Measurements from ENCODE around the gene IQGAP2.

Gene IQGAP2

DNA sequence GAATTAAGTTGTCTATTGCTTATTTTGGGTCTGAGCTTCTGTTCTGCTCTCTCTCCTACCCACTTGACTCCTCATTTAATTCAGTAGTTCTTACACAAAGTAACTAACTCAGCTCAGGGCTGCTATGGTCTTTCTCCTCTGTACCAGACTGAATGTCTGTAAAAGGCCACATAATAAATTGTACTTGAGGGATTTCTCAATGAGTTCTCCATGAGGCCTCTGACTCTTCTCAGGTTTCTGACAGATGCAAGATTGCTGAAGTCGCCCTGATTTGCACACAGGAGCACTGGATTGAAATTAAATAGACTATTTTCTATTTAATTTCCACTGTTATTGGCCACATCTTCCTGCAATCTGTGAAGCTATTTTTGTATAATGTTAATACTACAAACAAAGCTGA, 2.9 kb downstream of the IQGAP2 start:
- Histone ChIP-seq H3K9ac (ENCODE audit: insufficient read length, low read depth) (no peak overlapping the region), H3K4me1 (ENCODE audit: insufficient read depth, insufficient read length) (peaks cover 4% of the 10 kb centered on the region), H3K27me3 (ENCODE audit: insufficient read depth, insufficient read length) (no peaks in the 10 kb centered on the region), H3K4me3 (ENCODE audit: insufficient read length, low read depth) (no peak overlapping the region), H3K9me3 (ENCODE audit: insufficient read depth, low read length) (no peaks in the 10 kb centered on the region), H3K36me3 (ENCODE audit: insufficient read depth, insufficient read length, low read length) (no peaks in the 10 kb centered on the region)
- no peak for DNase-seq (ENCODE audit: low read depth, low spot score)
- TF ChIP-seq YY1 (IDR thresholded peaks at IDR 0.05; ENCODE audit: insufficient read depth, insufficient read length) (no peak), ZNF274 (IDR thresholded peaks at IDR 0.05; ENCODE audit: low read depth, low read length) (no peak), SUZ12 (IDR thresholded peaks at IDR 0.05; ENCODE audit: extremely low read depth, insufficient read depth, insufficient read length) (no peak)

DNA sequence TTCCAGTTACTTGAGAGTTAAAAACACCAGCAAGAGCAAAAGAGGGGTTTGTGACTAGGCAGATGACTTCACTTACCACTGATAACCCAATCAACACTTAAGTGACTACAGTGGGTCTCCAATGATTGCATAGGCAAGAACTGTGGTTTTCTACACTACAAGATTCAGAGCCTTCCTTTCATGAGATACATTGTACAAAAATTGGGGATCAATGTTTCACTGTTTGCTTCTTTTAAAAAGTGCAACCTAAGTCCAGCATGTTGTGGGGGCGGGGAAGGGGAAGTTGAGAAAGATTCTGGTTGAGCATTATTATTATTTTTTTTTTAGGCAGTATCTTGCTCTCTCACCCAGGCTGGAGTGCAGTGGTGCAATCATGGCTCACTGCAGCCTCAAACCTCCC, 3.6 kb downstream of the IQGAP2 start:
- no peak for DNase-seq (ENCODE audit: low read depth, low spot score)
- Histone ChIP-seq H3K9ac (ENCODE audit: insufficient read length, low read depth) (no peak overlapping the region), H3K27me3 (ENCODE audit: insufficient read depth, insufficient read length) (no peaks in the 10 kb centered on the region), H3K4me1 (ENCODE audit: insufficient read depth, insufficient read length) (peaks cover 4% of the 10 kb centered on the region), H3K9me3 (ENCODE audit: insufficient read depth, low read length) (no peaks in the 10 kb centered on the region), H3K36me3 (ENCODE audit: insufficient read depth, insufficient read length, low read length) (no peaks in the 10 kb centered on the region), H3K4me3 (ENCODE audit: insufficient read length, low read depth) (no peak overlapping the region)
- TF ChIP-seq YY1 (IDR thresholded peaks at IDR 0.05; ENCODE audit: insufficient read depth, insufficient read length) (no peak), SUZ12 (IDR thresholded peaks at IDR 0.05; ENCODE audit: extremely low read depth, insufficient read depth, insufficient read length) (no peak), ZNF274 (IDR thresholded peaks at IDR 0.05; ENCODE audit: low read depth, low read length) (no peak)

DNA sequence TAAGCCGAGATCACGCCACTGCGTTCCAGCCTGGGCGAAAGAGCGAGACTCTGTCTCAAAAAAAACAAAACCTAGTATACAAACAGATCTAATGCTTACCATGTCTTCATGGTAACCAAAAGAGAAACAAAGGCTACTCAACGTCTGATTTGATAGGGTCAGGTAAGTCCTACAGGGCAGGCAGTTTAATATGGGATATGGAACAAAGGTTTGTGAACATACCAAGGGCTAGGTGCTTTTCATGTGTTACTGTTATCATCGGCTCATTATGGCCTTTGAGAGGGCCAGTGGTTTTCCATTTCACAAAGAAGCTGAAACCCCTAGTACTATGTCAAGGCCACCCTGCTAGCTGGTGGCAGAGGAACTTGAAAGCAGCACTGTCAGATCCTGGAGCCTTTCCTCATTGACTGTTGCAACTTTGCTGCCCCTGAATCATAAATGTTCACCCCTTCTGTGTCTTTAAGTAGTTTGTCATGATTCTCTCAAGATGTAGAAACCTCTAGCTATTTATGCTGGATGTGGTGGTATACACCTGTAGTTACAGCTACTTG, 5.1 kb downstream of the IQGAP2 start:
- Histone ChIP-seq H3K27me3 (ENCODE audit: insufficient read depth, insufficient read length) (no peaks in the 10 kb centered on the region), H3K9me3 (ENCODE audit: insufficient read depth, low read length) (no peaks in the 10 kb centered on the region), H3K36me3 (ENCODE audit: insufficient read depth, insufficient read length, low read length) (no peaks in the 10 kb centered on the region), H3K4me1 (ENCODE audit: insufficient read depth, insufficient read length) (peaks cover 4% of the 10 kb centered on the region), H3K9ac (ENCODE audit: insufficient read length, low read depth) (no peak overlapping the region), H3K4me3 (ENCODE audit: insufficient read length, low read depth) (no peak overlapping the region)
- DNase-seq (ENCODE audit: low read depth, low spot score) = no peak
- TF ChIP-seq ZNF274 (IDR thresholded peaks at IDR 0.05; ENCODE audit: low read depth, low read length) (no peak), SUZ12 (IDR thresholded peaks at IDR 0.05; ENCODE audit: extremely low read depth, insufficient read depth, insufficient read length) (no peak), YY1 (IDR thresholded peaks at IDR 0.05; ENCODE audit: insufficient read depth, insufficient read length) (no peak)

DNA sequence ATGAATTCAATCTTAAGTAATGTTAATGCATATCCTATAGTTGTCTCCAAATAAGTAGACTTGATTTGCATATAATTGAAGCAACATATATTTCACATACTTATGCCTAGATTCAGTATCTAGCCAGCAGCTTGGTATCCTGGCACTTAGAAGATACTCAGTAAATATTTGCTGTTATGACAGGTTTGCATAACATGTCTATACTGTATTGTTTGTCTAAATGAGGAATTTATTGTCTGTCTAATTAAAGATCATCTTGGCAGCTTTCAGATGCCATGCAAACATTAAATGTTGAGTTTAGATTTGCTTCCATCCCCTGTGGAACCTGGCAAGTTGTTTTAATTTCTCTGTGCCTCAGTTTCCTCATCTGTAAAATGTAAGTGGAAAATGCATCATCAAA, 9.4 kb downstream of the IQGAP2 start:
- Histone ChIP-seq H3K4me3 (ENCODE audit: insufficient read length, low read depth) (no peak overlapping the region), H3K27me3 (ENCODE audit: insufficient read depth, insufficient read length) (no peaks in the 10 kb centered on the region), H3K4me1 (ENCODE audit: insufficient read depth, insufficient read length) (no peaks in the 10 kb centered on the region), H3K9me3 (ENCODE audit: insufficient read depth, low read length) (no peaks in the 10 kb centered on the region), H3K36me3 (ENCODE audit: insufficient read depth, insufficient read length, low read length) (no peaks in the 10 kb centered on the region), H3K9ac (ENCODE audit: insufficient read length, low read depth) (no peak overlapping the region)
- DNase-seq (ENCODE audit: low read depth, low spot score) = no peak
- no peak for TF ChIP-seq ZNF274 (IDR thresholded peaks at IDR 0.05; ENCODE audit: low read depth, low read length)
- no peak for TF ChIP-seq SUZ12 (IDR thresholded peaks at IDR 0.05; ENCODE audit: extremely low read depth, insufficient read depth, insufficient read length)
- no peak for TF ChIP-seq YY1 (IDR thresholded peaks at IDR 0.05; ENCODE audit: insufficient read depth, insufficient read length)

DNA sequence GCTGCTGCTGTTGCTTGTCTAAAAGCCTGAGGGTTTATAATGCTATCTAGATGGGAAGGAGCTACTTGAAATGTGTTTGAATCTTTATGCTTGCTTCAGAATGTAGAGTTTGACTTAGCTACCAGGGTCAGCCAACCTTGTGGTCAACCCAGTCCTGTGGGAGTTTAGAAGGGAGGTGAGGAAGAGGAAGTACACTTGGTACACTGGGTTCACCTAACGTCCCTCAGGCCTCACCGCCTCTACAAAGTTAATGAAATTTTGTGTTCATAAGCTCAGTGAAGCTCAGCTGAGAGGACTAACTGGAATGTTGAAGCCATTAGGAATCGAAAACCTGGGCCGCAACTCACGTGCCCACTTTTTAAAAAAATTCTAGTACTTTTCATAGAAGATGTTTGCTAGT, 10.7 kb downstream of the IQGAP2 start:
- H3K4me3 ChIP-seq (ENCODE audit: insufficient read length, low read depth) = no peak overlapping the region
- H3K27me3 ChIP-seq (ENCODE audit: insufficient read depth, insufficient read length) = no peaks in the 10 kb centered on the region
- no peak for TF ChIP-seq YY1 (IDR thresholded peaks at IDR 0.05; ENCODE audit: insufficient read depth, insufficient read length)
- no peak for TF ChIP-seq ZNF274 (IDR thresholded peaks at IDR 0.05; ENCODE audit: low read depth, low read length)
- TF ChIP-seq SUZ12 (IDR thresholded peaks at IDR 0.05; ENCODE audit: extremely low read depth, insufficient read depth, insufficient read length) = no peak
- H3K9ac ChIP-seq (ENCODE audit: insufficient read length, low read depth) = no peak overlapping the region
- H3K36me3 ChIP-seq (ENCODE audit: insufficient read depth, insufficient read length, low read length) = no peaks in the 10 kb centered on the region
- H3K9me3 ChIP-seq (ENCODE audit: insufficient read depth, low read length) = no peaks in the 10 kb centered on the region
- no peaks in the 10 kb centered on the region for H3K4me1 ChIP-seq (ENCODE audit: insufficient read depth, insufficient read length)
- no peak for DNase-seq (ENCODE audit: low read depth, low spot score)

DNA sequence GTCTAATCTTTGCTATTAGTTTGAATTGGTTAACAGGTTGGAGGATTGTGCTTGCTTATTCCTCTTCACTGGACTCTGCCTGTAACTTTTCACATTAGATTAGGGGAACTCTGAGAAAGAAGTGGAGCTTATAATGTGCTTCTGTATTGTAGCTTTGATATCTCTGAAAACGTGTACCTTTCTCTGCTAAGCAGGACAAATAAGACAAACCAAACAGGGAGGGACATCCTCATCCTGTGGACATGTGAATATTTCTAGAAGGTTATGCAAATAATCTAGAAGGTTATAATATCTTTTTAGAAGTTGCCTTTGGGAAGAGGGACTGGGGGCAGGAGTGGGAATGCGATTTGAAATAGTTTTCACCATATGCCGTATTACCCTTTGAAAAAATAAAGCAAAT, 11.7 kb downstream of the IQGAP2 start:
- no peak for DNase-seq (ENCODE audit: low read depth, low spot score)
- no peaks in the 10 kb centered on the region for H3K9me3 ChIP-seq (ENCODE audit: insufficient read depth, low read length)
- no peak overlapping the region for H3K9ac ChIP-seq (ENCODE audit: insufficient read length, low read depth)
- no peaks in the 10 kb centered on the region for H3K27me3 ChIP-seq (ENCODE audit: insufficient read depth, insufficient read length)
- no peak overlapping the region for H3K4me3 ChIP-seq (ENCODE audit: insufficient read length, low read depth)
- TF ChIP-seq YY1 (IDR thresholded peaks at IDR 0.05; ENCODE audit: insufficient read depth, insufficient read length) (no peak), SUZ12 (IDR thresholded peaks at IDR 0.05; ENCODE audit: extremely low read depth, insufficient read depth, insufficient read length) (no peak), ZNF274 (IDR thresholded peaks at IDR 0.05; ENCODE audit: low read depth, low read length) (no peak)
- H3K36me3 ChIP-seq (ENCODE audit: insufficient read depth, insufficient read length, low read length) = no peaks in the 10 kb centered on the region
- no peaks in the 10 kb centered on the region for H3K4me1 ChIP-seq (ENCODE audit: insufficient read depth, insufficient read length)

- TF ChIP-seq YY1 (IDR thresholded peaks at IDR 0.05; ENCODE audit: insufficient read depth, insufficient read length) (no peak), SUZ12 (IDR thresholded peaks at IDR 0.05; ENCODE audit: extremely low read depth, insufficient read depth, insufficient read length) (no peak)
- Histone ChIP-seq H3K4me1 (ENCODE audit: insufficient read depth, insufficient read length) (no peaks in the 10 kb centered on the region), H3K9ac (ENCODE audit: insufficient read length, low read depth) (no peak overlapping the region), H3K27me3 (ENCODE audit: insufficient read depth, insufficient read length) (no peaks in the 10 kb centered on the region), H3K9me3 (ENCODE audit: insufficient read depth, low read length) (no peaks in the 10 kb centered on the region), H3K4me3 (ENCODE audit: insufficient read length, low read depth) (no peak overlapping the region), H3K36me3 (ENCODE audit: insufficient read depth, insufficient read length, low read length) (no peaks in the 10 kb centered on the region)
- DNase-seq (ENCODE audit: low read depth, low spot score) = no peak
Observed at GRCh38 chr5:76415855-76416254, 12.8 kb downstream of the IQGAP2 start.
